ENCODE results near the gene GCSAML.
"Not testable (repeated sequence)": the region's sequence is repeated elsewhere in the genome, so short reads cannot be mapped to it uniquely, and the experiment has no call there.

Gene GCSAML

GRCh38 chr1:247548769-247549182 lies at the start of gene GCSAML:
Gene GCSAML, plus strand, starts transcription at chr1:247549134. Its CDS starts 58 bp downstream, at chr1:247549192.
- DNase-seq (ENCODE audit: low spot score), result no peak

GRCh38 chr1:247500865-247501264 lies 48.1 kb upstream of the GCSAML start:
- DNase-seq (ENCODE audit: low spot score), result no peak

DNA sequence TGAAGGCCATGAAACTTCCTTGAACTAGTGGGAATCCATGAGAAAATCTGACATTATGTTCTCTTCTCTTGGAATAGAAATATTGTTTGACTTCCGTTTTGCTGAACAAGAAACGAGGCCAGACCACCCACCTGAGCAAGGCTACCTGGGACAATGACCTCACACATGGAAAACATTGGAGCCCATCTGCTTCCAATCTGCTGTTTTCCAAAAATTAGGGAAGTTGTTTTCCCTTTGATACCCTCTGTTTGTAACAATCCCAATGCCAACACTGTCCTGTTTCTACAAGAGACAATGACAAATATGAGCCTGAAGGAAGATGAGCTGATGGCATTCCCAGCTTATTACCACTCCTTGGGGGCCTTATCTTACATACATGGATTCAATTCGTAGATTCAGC lies 42.1 kb upstream of the GCSAML start:
- DNase-seq (ENCODE audit: low spot score), result no peak

GRCh38 chr1:247517795-247518612 lies 30.9 kb upstream of the GCSAML start:
- no peak for DNase-seq (ENCODE audit: low spot score)

DNA sequence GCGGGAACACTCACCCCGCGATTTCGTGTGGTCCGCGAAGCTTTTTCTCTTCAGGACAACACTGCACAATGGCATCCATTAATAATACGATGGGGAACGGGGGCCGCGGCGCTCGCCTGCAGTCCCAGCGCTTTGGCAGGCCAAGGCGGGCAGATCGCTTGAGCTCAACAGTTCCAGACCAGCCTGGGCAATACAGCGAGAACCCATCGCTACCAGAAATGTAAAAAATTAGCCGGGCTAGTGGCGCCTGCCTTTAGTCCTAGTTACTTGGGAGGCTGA lies 30.4 kb upstream of the GCSAML start:
- no peak for DNase-seq (ENCODE audit: low spot score)

- DNase-seq (ENCODE audit: low spot score), result not testable (repeated sequence)
Observed at GRCh38 chr1:247521886-247522285, 27.0 kb upstream of the GCSAML start.

- no peak for DNase-seq (ENCODE audit: low spot score)
Observed at GRCh38 chr1:247528812-247529474, 20.0 kb upstream of the GCSAML start.

DNA sequence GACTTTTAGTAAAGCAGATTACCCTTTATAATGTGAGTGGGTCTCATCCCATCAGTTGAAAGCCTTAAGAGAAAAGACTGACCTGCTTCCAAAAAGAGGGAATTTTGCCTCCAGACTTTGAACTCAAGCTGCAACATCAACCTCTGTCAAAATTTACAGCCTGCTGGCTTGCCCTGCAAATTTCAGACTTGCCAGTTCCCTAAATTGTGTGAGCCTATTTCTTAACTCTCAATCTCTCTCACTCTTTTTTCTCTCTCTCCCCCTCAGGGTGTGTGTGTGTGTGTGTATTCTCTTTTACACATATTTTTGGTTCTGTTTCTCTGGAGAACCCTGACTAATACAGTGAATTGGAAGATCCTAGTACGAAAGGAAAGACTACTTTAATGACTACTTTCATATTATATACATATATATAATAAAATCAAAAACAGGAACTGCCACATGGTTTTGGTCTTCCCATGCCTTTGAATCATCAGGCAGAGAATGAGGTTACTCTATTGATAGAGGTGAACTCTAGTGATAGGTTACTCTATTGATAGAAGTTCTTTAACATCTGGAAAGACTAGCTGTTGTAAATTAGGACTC lies 19.1 kb upstream of the GCSAML start:
- DNase-seq (ENCODE audit: low spot score), result no peak

DNA sequence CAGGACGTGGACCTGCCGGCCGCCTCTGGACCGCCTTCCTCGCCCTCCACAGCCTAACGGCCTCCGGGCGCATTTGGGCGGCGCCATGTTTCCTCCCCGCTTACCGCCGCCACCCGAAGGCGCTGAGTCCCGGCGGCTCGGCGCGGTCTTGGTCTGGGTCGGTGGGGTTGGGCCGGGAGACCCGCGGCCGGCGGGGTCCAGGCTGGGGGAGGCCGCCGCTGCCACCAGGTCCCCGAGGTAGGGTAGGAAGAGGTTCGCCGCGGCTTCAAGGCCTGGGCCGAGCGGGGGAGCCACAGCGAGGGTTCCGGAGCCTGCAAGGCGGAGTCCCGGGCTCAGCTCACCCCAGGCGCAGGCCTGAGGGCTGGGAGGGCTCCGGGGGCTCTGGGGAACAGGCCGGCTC lies 18.1 kb upstream of the GCSAML start:
- DNase-seq (ENCODE audit: low spot score), result no peak

DNA sequence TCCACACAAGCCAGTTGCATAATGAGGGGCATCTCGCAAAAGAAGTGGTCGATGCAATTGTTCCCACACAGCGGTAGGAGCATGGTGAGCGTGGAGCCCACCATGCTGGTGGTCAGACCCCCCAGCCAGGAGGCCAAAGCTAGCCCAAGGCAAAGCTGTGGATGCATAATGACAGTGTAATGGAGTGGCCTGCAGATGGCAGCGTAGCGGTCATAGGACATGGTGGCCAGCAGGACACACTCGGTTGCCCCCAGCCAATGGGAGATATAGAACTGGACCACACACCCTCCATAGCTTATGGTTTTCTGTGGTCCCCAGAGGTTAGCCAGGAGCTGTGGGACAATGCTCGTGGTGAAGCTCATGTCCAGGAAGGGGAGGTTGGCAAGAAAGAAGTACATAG lies 17.0 kb upstream of the GCSAML start:
- no peak for DNase-seq (ENCODE audit: low spot score)

GRCh38 chr1:247535402-247535801 lies 13.5 kb upstream of the GCSAML start:
- no peak for DNase-seq (ENCODE audit: low spot score)

DNA sequence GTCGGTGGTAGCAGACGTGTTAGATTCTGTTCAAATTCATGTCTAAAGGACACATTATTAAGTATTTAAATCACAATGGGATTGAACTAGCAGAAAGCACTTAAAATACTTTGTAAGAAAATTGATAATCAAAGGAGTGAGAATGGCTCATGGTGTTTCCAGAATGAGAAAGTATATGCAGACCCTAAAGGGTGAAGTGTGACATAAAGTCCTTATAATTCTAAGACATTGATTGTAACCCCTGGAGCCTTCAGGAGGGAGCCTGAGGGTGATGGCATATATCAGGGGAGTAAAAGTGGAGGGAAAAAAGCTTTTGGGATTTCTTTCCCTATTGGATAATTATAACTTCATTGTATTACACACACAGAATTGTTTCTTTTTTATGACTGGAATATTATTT lies 12.6 kb upstream of the GCSAML start, which contains the start of gene OR2C3:
Gene OR2C3 (minus strand): TSS at position 101 of the 400 bp plus-strand sequence. CDS start 3,929 bp downstream, outside the sequence.
- no peak for DNase-seq (ENCODE audit: low spot score)

GRCh38 chr1:247538561-247538960 lies 10.4 kb upstream of the GCSAML start:
- no peak for DNase-seq (ENCODE audit: low spot score)

GRCh38 chr1:247539215-247539614 lies 9.7 kb upstream of the GCSAML start:
- no peak for DNase-seq (ENCODE audit: low spot score)

- no peak for DNase-seq (ENCODE audit: low spot score)
Observed at GRCh38 chr1:247540581-247540980, 8.4 kb upstream of the GCSAML start.

- no peak for DNase-seq (ENCODE audit: low spot score)
Observed at GRCh38 chr1:247542811-247543210, 6.1 kb upstream of the GCSAML start.

- no peak for DNase-seq (ENCODE audit: low spot score)
Observed at GRCh38 chr1:247548092-247548491, 842 bp upstream of the GCSAML start.

GRCh38 chr1:247551721-247552120 lies 2.8 kb downstream of the GCSAML start:
- no peak for DNase-seq (ENCODE audit: low spot score)

DNA sequence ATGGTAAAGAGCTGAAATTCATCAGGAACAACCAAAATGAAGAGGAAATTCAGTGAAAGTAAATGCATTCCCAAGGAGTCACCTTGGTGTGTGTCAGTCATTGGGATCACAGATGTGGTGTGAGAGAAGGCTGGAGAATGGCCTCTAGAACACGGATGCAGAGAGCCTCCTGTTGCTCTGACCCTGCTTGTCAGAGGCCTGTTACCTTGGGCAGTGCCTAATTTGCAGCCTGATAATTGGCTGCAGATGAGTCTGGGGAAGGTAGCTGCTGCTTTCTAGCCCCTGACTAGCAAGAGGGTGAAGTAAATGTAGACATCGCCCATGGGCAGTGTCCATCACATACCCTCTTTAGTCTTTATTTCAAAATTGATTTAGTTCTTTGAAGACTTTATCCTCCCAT lies 3.3 kb downstream of the GCSAML start:
- DNase-seq (ENCODE audit: low spot score), result no peak

GRCh38 chr1:247557926-247558674 lies 9.2 kb downstream of the GCSAML start:
- DNase-seq (ENCODE audit: low spot score), result no peak

GRCh38 chr1:247561711-247562110 lies 12.8 kb downstream of the GCSAML start:
- DNase-seq (ENCODE audit: low spot score), result no peak

DNA sequence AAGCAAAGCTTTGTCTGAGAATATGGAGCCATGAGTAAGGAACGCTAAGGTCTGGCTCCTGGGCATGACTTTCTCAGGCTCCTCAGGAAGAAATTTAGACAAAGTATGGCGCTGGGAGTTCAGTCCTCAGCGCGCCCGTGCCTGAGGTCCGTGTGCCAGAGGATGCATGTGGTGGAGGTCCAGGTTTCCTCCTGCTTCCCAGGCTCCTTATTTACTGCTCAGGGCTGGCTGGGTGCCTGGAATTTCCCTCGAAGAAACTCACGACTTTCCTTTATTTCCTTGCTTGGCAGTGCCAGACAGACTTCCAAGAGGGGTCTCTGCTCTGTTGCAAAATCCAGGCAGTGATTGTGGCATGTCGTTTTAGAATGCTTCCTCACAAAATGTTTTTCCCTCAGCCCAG lies 13.3 kb downstream of the GCSAML start:
- no peak for DNase-seq (ENCODE audit: low spot score)

DNA sequence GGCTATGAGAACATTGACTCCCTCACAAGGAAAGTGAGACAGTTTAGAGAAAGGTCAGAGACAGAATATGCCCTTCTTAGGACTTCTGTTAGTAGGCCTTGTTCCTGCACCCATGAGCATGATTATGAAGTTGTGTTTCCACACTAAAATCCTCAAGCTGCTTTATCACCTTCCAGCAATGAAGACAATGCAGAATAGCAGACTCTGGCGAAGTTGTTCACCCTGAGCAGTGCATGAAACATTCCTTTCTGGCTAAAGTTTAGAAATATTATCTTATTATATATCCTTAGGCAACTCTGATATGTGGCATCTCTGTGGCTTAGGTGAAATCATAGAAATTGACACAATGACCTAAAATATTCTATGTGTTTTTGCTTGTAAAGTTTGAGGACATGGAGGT lies 25.3 kb downstream of the GCSAML start:
- no peak for DNase-seq (ENCODE audit: low spot score)

Data from activated CD4-positive, alpha-beta T cell treated with anti-CD3 and anti-CD28 coated beads, Interleukin-2, Interleukin-4, amounts not matched to agents 100 ng/mL and 50 ng/mL, durations not matched to agents 16 hours and 8 hours (primary cell).